Karpas-422 (cell line): ENCODE results near the gene CPA4. TPM values are rescaled to one million over a fixed set of nuclear protein-coding genes. Genes with fewer than 3 reads are reported as not detected.

Source experiments
- DNase-seq: peaks from one replicate; pipeline ENCODE4 v3.0.0-alpha.2; 2015
- H2AFZ ChIP-seq: fragments of 200-600 bp; sonication (generic); 2 replicates; pipeline ENCODE4 v1.6.1; 2014; ENCODE audit warnings: antibody characterized with exemption, low read length, mixed read lengths
- H3K27ac ChIP-seq: fragments of 200-600 bp; sonication (generic); 2 replicates; pipeline ENCODE4 v1.5.1; 2014; ENCODE audit warnings: mild to moderate bottlenecking, low read length, moderate library complexity
- H3K27me3 ChIP-seq: fragments of 200-600 bp; sonication (generic); 2 replicates; pipeline ENCODE4 v1.6.1; 2014; ENCODE audit warnings: low read length, mixed read lengths
- H3K36me3 ChIP-seq: fragments of 200-600 bp; sonication (generic); 2 replicates; pipeline ENCODE4 v1.6.1; 2014; ENCODE audit warnings: low read length, mixed read lengths; ENCODE audit not compliant: insufficient read depth
- H3K4me1 ChIP-seq: fragments of 200-600 bp; sonication (generic); 2 replicates; pipeline ENCODE4 v1.6.1; 2014; ENCODE audit warnings: mild to moderate bottlenecking, low read length, mixed read lengths
- H3K4me2 ChIP-seq: fragments of 200-600 bp; sonication (generic); 2 replicates; pipeline ENCODE4 v1.6.1; 2014; ENCODE audit warnings: low read length, low read depth, mild to moderate bottlenecking; ENCODE audit not compliant: poor library complexity, severe bottlenecking
- H3K4me3 ChIP-seq: fragments of 200-600 bp; sonication (generic); 2 replicates; pipeline ENCODE4 v1.5.1; 2014; ENCODE audit warnings: mild to moderate bottlenecking, antibody characterized with exemption, low read length, mixed read lengths
- H3K79me2 ChIP-seq: fragments of 200-600 bp; sonication (generic); 2 replicates; pipeline ENCODE4 v1.6.1; 2014; ENCODE audit warnings: mild to moderate bottlenecking, low read length, mixed read lengths
- H3K9ac ChIP-seq: fragments of 200-600 bp; sonication (generic); 2 replicates; pipeline ENCODE4 v1.6.0; 2014; ENCODE audit warnings: low read length
- H3K9me2 ChIP-seq: fragments of 200-600 bp; sonication (generic), shearing (Covaris generic); replicated peaks from 2 replicates; pipeline ENCODE4 v1.6.0; 2014; ENCODE audit warnings: mild to moderate bottlenecking, low read length, moderate library complexity; ENCODE audit not compliant: insufficient read depth
- H3K9me3 ChIP-seq: fragments of 300-700, 200-600 bp; sonication (generic); 2 replicates; pipeline ENCODE4 v1.6.1; 2014; ENCODE audit warnings: low read length, mixed read lengths
- H4K20me1 ChIP-seq: fragments of 200-600 bp; sonication (generic); 2 replicates; pipeline ENCODE4 v1.6.1; 2014; ENCODE audit warnings: mild to moderate bottlenecking, antibody characterized with exemption, low read length, low read depth; ENCODE audit not compliant: insufficient read depth
- total RNA-seq: library from RNA; depleted of rRNA; stranded (reverse); fragments of >200 nt; shearing (Covaris generic); gene quantifications from 2 replicates; pipeline ENCODE4 v1.2.3, GENCODE V29; 2014; ENCODE audit warnings: low replicate concordance

CPA4 gene
- total RNA-seq, 1 experiment from 2014 or later: not detected

DNA sequence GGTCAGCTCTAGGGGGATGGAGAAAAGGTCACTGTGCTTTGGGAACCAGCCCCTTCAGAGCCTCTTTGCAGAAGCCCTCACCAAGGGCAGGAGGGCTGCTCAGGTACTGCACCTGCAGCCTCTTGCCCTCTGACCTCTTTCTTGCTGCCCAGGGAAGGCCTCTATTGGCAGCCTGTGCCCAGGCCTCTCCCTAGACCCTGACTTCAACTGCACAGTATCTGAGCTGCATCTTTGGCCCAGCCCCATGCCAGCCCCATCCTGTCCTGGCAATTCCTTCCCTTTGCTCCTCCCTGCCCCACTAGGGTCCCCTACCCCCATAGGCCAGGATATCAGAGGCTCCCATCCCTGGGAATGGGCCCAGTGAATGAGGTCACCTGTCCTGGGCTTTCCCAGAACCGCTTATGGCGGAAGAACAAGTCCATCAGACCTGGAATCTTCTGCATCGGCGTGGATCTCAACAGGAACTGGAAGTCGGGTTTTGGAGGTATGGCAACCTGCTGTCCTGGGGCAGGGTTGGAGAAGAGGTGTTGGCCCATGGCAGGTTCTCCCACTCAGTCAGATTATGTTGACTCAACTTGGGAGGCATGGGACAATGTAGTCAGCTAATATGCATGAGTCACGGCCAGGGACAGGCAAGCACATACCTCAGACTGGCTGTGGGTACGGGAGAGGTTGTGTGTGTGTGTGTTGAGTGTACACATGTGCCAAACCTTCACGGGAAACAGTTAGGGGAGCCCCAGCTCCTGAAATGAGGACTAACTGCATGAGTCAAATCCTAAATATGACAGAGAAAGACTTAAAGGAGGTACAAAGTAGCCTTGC, 70.3 kb downstream of the CPA4 start:
- no peak overlapping the region for H3K9ac ChIP-seq
- no peaks in the 10 kb centered on the region for H3K9me3 ChIP-seq
- H3K4me3 ChIP-seq: no peak overlapping the region
- H3K4me1 ChIP-seq: no peaks in the 10 kb centered on the region; the same call in 1 of the 2 replicates
- no peaks in the 10 kb centered on the region for H3K9me2 ChIP-seq
- peaks cover 3% of the 10 kb centered on the region; the same call in 1 of the 2 replicates for H3K27me3 ChIP-seq
- DNase-seq: no peak
- no peaks in the 10 kb centered on the region for H3K36me3 ChIP-seq
- H2AFZ ChIP-seq: no peak overlapping the region
- H3K27ac ChIP-seq: no peak overlapping the region
- no peaks in the 10 kb centered on the region for H4K20me1 ChIP-seq
- no peak overlapping the region for H3K4me2 ChIP-seq
- no peaks in the 10 kb centered on the region for H3K79me2 ChIP-seq

DNA sequence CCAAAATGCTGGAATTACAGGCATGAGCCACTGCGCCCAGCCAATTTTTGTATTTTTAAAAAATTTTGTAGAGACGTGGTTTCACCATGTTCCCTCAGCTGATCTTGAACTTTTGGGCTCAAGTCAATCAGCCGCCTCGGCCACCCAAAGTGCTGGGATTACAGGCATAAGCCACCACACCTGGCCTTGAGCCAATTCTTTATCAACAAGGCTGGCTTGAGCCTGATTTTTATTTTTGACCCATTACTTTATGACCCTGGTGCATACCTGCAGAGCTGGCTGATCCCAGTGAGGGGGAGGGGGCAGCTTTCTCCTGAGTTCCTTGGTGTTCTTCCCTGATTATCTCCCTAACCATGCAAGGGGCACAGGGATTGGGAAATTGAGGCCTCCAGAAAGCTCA, 71.5 kb downstream of the CPA4 start:
- Histone ChIP-seq H4K20me1 (no peaks in the 10 kb centered on the region), H3K4me1 (no peaks in the 10 kb centered on the region; the same call in 1 of the 2 replicates), H3K4me3 (no peak overlapping the region), H3K27me3 (0 out of 2 replicates have a peak, but pooled peaks cover 3% of the 10 kb centered on the region), H3K79me2 (no peaks in the 10 kb centered on the region), H3K9me2 (no peaks in the 10 kb centered on the region), H2AFZ (no peak overlapping the region), H3K36me3 (no peaks in the 10 kb centered on the region), H3K4me2 (no peak overlapping the region), H3K27ac (no peak overlapping the region), H3K9ac (no peak overlapping the region), H3K9me3 (no peaks in the 10 kb centered on the region)
- no peak for DNase-seq

DNA sequence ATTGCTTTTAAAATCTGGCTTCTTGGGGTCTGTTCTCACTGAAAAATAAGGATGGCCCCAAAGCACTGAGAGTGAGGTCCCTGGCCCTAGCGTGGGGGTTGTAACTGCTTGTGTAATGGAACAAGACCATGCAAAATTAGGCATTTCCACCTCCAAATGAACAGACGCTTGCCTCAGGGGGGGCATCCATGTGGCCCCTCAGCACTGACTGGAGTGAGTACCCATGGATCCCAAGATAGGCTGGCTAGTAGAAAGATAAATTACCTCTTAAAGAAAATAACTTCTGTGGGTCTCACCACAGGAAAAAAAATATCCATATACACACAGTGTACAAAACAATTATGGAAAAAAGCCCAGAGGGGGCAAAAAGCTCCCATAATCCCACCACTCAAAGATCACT, 72.1 kb downstream of the CPA4 start:
- 0 out of 2 replicates have a peak, but pooled peaks cover 3% of the 10 kb centered on the region for H3K27me3 ChIP-seq
- H3K27ac ChIP-seq: no peak overlapping the region

DNA sequence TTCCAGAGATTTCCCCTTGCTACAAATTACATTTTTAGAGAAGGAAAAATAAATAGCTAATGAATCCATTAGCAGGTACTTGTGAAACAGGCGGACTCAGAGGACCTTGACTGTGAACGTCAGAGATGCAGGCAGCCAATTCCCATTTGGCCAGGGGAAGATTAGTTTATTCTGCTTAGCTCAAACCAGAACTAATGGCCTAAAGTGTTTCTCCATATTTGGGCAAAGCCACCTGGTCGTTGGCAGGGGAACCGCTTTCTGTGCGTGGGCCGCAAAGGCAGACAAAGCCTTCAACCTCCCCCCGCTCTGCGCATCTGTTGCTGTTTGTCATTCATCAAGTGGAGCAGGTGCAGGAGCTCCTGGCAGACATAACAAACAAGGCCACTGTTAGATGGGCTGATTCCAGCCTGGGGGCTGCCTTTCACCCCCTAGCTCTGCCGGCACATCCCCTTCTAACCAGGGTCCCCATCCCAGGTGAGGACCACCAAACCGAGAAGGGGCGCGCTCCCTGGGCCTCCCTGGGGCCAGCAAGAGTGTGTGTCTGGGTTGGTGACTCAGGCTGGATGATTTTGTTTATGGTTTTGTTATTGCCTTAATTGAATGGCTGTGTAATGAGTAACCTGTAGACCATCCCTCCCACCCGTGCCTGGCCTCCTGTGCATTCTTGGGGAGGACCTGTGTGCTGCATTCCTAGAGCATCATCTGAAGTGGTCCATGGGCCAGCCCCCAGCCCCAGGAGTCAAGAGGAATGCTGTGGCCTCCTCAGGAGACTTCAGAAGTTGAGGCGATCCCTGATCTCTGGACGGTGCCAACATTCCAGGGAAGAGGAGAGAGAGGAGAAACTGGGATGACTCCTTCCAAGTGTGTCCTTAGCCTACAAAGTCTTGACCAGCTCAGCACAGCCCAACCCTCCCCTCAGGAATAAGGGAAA, 72.8 kb downstream of the CPA4 start:
- Histone ChIP-seq H4K20me1 (no peaks in the 10 kb centered on the region), H3K9ac (no peak overlapping the region), H3K4me1 (no peaks in the 10 kb centered on the region; the same call in 1 of the 2 replicates), H3K9me3 (no peaks in the 10 kb centered on the region), H2AFZ (no peak overlapping the region), H3K27ac (no peak overlapping the region), H3K36me3 (no peaks in the 10 kb centered on the region), H3K79me2 (no peaks in the 10 kb centered on the region), H3K4me3 (no peak overlapping the region), H3K4me2 (no peak overlapping the region), H3K9me2 (no peaks in the 10 kb centered on the region), H3K27me3 (no peaks in the 10 kb centered on the region)
- DNase-seq: no peak

More for the DNA sequence above, 72.1 kb downstream of the CPA4 start:
- no peaks in the 10 kb centered on the region for H3K9me2 ChIP-seq
- no peaks in the 10 kb centered on the region for H3K9me3 ChIP-seq
- no peak for DNase-seq
- H3K9ac ChIP-seq: no peak overlapping the region
- no peaks in the 10 kb centered on the region for H4K20me1 ChIP-seq
- H2AFZ ChIP-seq: no peak overlapping the region
- no peaks in the 10 kb centered on the region for H3K79me2 ChIP-seq
- no peaks in the 10 kb centered on the region for H3K36me3 ChIP-seq
- no peak overlapping the region for H3K4me2 ChIP-seq
- no peaks in the 10 kb centered on the region; the same call in 1 of the 2 replicates for H3K4me1 ChIP-seq
- no peak overlapping the region for H3K4me3 ChIP-seq

DNA sequence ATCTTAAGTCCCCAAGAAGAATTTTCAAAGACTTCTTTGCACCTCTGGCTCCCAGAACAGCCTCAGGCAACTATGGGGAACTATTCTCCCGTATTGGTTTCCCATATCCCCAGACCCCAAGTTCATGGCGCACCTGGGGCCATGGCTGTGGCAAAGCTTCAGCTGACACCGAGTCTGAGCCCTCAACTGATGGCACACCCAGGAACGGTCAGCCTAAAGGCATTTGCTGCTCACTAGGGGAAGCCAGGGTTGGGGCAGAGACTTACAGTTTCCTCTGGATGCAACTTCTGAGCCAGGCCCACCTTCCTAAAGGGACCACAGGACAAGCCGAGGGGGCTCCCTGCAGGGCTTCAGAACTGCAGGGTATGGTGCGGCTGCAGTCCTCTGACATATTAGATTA, 73.6 kb downstream of the CPA4 start:
- H3K4me1 ChIP-seq: no peaks in the 10 kb centered on the region; the same call in 1 of the 2 replicates
- no peaks in the 10 kb centered on the region for H3K79me2 ChIP-seq
- H3K9me3 ChIP-seq: no peaks in the 10 kb centered on the region
- H2AFZ ChIP-seq: no peak overlapping the region
- no peaks in the 10 kb centered on the region for H4K20me1 ChIP-seq
- H3K4me2 ChIP-seq: no peak overlapping the region
- no peak overlapping the region for H3K27ac ChIP-seq
- H3K9me2 ChIP-seq: no peaks in the 10 kb centered on the region
- H3K4me3 ChIP-seq: no peak overlapping the region
- H3K36me3 ChIP-seq: no peaks in the 10 kb centered on the region
- H3K27me3 ChIP-seq: no peaks in the 10 kb centered on the region
- H3K9ac ChIP-seq: no peak overlapping the region
- DNase-seq: no peak

DNA sequence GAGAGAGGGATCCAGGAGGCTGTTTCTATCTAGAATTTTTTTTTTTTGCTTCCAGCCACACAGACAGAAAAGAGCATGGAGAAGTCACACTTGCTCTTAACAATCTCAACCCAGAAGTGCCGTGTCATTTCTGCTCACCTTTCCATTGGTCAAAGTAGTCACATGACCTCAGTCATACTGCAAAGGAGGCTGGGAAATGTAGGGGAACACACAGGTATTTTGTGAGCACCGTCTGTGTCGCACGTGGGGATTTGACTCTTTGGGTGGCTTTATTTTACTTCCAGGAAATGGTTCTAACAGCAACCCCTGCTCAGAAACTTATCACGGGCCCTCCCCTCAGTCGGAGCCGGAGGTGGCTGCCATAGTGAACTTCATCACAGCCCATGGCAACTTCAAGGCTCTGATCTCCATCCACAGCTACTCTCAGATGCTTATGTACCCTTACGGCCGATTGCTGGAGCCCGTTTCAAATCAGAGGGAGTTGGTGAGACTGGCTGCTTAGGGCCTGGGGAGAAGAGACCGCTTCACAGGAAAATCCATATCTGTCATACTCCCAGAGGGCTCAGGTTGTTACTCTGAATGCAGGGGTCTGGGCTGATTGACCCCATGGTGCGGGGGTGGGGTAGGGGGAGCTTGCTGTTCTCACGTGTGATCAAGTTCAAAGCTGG, 74.3 kb downstream of the CPA4 start:
- no peak overlapping the region for H3K4me3 ChIP-seq
- H4K20me1 ChIP-seq: no peaks in the 10 kb centered on the region
- H3K36me3 ChIP-seq: no peaks in the 10 kb centered on the region
- no peaks in the 10 kb centered on the region; the same call in 1 of the 2 replicates for H3K4me1 ChIP-seq
- H2AFZ ChIP-seq: no peak overlapping the region
- H3K9me3 ChIP-seq: no peaks in the 10 kb centered on the region
- H3K27ac ChIP-seq: no peak overlapping the region
- H3K4me2 ChIP-seq: no peak overlapping the region
- no peaks in the 10 kb centered on the region for H3K79me2 ChIP-seq
- H3K9ac ChIP-seq: no peak overlapping the region
- H3K9me2 ChIP-seq: no peaks in the 10 kb centered on the region
- no peak for DNase-seq
- H3K27me3 ChIP-seq: no peaks in the 10 kb centered on the region

DNA sequence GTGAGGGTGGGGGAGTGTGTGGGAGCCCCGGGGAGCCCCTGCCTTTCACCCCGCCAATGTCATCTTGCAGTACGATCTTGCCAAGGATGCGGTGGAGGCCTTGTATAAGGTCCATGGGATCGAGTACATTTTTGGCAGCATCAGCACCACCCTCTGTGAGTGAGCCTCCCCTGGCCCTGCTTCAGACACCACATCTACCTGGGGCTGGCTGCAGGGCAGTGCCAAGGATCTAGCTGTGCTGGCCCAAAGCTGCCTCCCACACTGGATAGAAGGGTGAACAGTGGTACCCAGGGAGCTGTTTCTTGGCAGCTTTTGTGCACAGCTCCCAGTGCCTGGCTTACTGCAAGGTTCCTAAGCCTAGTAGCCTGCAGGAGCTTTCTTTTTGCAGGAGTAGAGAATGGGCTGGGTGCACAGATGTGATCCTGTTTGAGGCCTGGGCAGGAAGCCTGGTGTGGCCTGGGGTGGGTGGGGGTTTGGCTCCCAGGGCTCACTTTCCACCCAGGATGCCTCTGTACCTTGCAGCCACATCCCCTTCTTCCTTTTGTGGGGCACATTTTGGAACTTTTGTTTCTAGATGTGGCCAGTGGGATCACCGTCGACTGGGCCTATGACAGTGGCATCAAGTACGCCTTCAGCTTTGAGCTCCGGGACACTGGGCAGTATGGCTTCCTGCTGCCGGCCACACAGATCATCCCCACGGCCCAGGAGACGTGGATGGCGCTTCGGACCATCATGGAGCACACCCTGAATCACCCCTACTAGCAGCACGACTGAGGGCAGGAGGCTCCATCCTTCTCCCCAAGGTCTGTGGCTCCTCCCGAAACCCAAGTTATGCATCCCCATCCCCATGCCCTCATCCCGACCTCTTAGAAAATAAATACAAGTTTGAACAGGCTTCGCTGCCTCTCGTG, 75.1 kb downstream of the CPA4 start:
- H3K27me3 ChIP-seq: no peaks in the 10 kb centered on the region
- no peak overlapping the region for H3K27ac ChIP-seq
- no peaks in the 10 kb centered on the region for H3K36me3 ChIP-seq
- H4K20me1 ChIP-seq: no peaks in the 10 kb centered on the region
- DNase-seq: no peak
- H3K4me1 ChIP-seq: no peaks in the 10 kb centered on the region; the same call in 1 of the 2 replicates
- H3K79me2 ChIP-seq: no peaks in the 10 kb centered on the region
- no peak overlapping the region for H3K4me3 ChIP-seq
- no peak overlapping the region for H3K9ac ChIP-seq
- no peaks in the 10 kb centered on the region for H3K9me2 ChIP-seq
- no peak overlapping the region for H2AFZ ChIP-seq
- no peak overlapping the region for H3K4me2 ChIP-seq
- H3K9me3 ChIP-seq: no peaks in the 10 kb centered on the region
